Epithelial cell of esophagus (primary cell): ENCODE results near the gene JAZF1.

Experiments used
- DNase-seq: peaks from one replicate; pipeline ENCODE4 v3.0.0; 2010; ENCODE audit warnings: low read depth
- H3K4me3 ChIP-seq: 2 replicates; pipeline ENCODE4 v1.5.1; 2011; ENCODE audit warnings: mild to moderate bottlenecking, low read length, control low read depth
- TF ChIP-seq, protein P1 (sequence below): IDR thresholded peaks from 2 replicates; pipeline ENCODE4 v1.5.1; 2011; ENCODE audit warnings: low read depth, mild to moderate bottlenecking, low read length, control low read depth, inconsistent platforms; ENCODE audit not compliant: insufficient read depth; ENCODE audit errors: missing control alignments

The JAZF1 gene

DNA sequence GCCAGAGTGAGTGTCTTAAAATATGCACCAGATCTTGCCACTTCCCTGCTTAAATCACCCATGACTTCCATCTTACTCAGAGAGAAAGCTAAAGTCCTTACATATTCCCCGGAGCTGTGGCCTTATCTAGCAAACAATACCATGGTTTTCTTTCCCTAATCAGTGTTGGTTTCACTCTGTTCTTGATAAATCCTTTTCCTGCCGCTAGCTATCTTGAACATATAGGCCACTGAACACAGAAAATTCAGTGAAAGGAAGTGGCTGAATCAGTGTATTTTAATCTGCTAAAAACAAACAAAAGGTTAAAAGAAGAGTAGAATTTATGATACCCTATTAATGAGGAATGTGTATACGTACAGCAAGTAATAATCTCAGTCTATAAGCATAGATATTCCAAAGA, 42.0 kb upstream of the JAZF1 start:
- TF ChIP-seq, protein P1, sequence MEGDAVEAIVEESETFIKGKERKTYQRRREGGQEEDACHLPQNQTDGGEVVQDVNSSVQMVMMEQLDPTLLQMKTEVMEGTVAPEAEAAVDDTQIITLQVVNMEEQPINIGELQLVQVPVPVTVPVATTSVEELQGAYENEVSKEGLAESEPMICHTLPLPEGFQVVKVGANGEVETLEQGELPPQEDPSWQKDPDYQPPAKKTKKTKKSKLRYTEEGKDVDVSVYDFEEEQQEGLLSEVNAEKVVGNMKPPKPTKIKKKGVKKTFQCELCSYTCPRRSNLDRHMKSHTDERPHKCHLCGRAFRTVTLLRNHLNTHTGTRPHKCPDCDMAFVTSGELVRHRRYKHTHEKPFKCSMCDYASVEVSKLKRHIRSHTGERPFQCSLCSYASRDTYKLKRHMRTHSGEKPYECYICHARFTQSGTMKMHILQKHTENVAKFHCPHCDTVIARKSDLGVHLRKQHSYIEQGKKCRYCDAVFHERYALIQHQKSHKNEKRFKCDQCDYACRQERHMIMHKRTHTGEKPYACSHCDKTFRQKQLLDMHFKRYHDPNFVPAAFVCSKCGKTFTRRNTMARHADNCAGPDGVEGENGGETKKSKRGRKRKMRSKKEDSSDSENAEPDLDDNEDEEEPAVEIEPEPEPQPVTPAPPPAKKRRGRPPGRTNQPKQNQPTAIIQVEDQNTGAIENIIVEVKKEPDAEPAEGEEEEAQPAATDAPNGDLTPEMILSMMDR, result no peak
- no peak for DNase-seq
- no peak overlapping the region for H3K4me3 ChIP-seq

DNA sequence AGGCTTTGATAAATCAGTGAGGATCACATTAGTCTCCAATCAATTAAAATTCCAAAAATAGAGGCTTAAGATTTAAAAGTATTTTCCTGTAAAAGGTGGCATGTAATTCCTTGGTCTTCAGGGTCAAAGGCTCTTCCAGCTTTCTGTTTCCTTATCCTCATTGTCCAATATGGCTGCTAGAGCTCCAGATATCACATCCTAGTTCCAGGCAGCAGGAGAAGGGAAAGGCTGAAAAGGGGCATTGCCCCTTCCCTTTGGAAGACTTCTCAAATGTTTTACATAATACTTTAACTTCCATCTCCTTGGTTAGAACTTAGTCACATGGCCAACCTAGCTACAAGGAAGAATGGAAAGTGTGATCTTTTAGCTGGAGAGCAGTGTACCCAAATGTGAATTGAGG, 39.2 kb upstream of the JAZF1 start:
- no peak for DNase-seq
- TF ChIP-seq, protein P1, result no peak
- no peak overlapping the region for H3K4me3 ChIP-seq

DNA sequence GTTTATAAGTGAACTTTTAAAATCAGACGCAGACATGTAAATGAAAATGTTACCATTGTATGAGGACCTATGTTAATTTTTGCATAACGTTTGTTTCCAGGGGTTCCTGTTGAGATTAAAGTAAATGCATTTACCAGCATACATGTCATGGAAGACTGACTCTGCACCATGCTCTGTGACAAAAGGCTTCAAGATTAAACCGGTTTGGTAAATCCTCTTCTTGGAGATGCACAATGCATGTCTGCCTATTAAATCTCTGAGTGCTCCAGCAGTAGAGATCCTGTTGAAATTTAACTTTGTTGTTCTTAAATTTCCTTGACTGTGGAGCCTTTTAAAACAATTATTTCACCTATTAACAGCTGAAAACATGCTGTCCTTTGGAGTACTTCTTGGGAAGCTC, 36.5 kb upstream of the JAZF1 start:
- H3K4me3 ChIP-seq, result no peak overlapping the region
- DNase-seq, result no peak
- TF ChIP-seq, protein P1, result no peak

DNA sequence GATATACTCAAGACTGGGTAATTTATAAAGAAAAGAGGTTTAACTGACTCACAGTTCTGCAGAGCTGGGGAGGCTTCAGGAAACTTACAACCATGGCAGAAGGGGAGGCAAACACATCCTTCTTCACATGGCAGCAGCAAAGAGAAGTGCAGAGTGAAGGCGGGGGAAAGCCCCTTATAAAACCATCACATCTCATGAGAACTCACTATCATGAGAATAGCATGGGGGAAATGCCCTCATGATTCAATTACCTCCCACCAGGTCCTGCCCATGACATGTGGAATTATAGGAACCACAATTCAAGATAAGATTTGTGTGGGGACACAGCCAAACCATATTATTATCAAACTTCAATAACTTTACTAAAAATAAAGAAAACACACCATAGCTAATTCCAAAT, 30.4 kb upstream of the JAZF1 start:
- no peak overlapping the region for H3K4me3 ChIP-seq
- TF ChIP-seq, protein P1, result no peak
- DNase-seq, result no peak

DNA sequence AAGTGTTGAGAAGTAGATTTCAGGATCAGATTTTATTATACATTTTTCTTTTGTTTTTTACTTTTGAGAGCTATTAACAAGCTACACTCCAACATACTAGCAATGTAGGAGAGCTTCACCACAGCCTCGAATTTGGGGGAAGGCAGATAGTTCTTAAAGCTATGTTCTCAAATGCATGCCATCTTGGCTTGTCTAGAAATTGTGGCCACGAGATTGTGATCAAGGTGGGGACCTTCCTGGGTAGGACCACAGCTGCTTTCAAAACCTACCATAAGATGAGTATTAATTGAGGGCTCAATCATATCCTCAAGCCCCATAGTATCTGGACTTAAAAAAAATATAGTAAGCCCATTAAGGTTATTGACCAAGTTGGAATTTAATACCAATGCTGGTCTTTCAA, 27.9 kb upstream of the JAZF1 start:
- no peak for DNase-seq

DNA sequence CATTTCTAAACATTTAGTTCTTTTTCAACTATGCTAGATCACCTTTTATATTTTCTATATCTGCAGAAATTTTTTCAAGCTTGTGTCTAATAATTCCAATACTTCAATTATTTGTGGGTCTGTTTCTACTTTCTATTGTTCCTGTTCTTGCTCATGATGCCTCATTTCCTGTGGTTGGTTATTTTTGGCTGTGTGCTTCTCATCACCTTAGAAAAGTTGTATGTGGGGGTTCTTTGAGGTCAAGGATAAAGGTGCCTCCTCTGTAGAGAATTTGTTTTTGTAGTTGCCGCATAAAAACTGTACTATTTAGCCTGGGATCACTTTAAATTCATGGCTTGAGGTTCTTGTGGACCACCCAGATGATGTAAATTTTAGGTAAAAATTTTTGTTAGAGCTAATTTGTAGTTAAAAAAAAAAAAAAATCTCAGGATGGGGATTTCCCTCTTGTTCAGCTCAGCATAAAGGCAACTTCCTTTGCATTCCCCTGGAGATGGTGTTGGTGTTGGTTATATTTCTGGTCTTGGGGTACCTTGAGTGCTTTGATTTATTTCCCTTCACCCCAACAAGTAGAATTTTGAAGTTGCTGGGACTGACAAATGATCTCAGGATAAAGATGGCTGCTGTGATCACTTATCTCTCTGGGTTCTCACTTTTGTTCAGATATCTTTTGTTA, 27.0 kb upstream of the JAZF1 start:
- TF ChIP-seq, protein P1, result no peak
- DNase-seq, result peak; percentile 51
- no peak overlapping the region for H3K4me3 ChIP-seq

More for the DNA sequence above, 27.9 kb upstream of the JAZF1 start:
- H3K4me3 ChIP-seq, result no peak overlapping the region
- TF ChIP-seq, protein P1, result no peak

DNA sequence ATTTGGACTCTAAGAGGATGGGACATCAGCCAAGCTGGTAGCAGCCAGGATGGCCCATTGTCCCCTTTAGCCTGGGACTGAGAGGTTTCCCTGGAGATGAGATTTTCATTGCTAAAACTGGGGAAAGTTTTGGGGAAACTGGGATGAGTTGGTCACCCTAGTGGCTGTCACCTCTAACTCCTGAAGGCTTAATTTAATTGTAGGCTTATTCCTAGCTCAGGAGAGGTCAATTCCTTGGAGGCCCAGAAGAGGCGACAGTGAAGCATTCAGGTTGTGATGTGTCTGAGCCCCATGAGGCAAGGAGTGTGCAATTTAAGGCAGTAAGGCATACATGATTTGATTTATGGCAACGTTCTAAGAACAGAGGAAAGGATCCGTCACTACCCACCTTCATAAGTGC, 24.9 kb upstream of the JAZF1 start:
- no peak overlapping the region for H3K4me3 ChIP-seq
- no peak for DNase-seq
- TF ChIP-seq, protein P1, result no peak
